Fibroblast of peridontal ligament (primary cell): ENCODE results near the gene TMEM203.

Experiments used
- DNase-seq: peaks from one replicate; pipeline ENCODE4 v3.0.0-alpha.2; 2010; ENCODE audit errors: extremely low read depth

TMEM203 gene

DNA sequence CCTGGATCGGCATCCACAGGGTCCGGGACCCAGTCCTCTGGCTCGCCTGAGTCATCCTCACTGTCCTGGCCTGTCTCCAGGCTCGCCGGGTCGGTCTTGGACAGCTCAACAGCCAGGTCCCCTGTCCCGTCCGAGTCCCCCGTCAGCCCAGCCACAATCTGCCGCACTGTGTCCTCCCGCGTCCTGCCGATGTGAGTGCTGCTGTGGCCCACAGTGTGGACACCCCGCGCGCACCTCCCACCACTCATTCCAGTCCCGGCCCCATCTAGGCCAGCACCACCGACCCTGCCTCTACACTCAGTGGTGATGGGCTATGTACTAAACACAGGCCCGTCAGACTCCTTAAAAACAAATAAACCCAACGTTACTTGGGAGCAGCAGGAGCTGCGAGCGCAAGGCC, 23.8 kb downstream of the TMEM203 start:
- no peak for DNase-seq

DNA sequence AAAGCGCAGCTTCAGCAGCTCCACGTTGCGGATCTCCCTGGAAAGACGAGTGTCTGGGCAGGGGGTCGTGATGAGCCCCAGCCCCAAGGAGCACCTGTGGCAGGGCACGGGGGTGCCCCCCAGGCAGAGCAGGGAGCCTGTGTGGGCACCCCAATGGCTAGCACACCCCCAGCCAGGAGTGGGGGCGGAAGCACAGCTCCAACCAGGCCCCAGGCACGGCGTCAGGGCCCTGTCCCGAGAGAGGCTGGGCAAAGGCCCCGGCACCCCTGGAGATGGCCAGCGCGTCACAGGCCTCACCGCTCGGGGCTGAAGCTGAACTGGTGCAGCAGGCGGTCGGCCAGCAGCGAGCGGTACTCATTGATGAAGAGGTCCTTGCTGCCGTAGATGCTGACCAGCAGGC, 25.0 kb downstream of the TMEM203 start:
- DNase-seq = no peak

DNA sequence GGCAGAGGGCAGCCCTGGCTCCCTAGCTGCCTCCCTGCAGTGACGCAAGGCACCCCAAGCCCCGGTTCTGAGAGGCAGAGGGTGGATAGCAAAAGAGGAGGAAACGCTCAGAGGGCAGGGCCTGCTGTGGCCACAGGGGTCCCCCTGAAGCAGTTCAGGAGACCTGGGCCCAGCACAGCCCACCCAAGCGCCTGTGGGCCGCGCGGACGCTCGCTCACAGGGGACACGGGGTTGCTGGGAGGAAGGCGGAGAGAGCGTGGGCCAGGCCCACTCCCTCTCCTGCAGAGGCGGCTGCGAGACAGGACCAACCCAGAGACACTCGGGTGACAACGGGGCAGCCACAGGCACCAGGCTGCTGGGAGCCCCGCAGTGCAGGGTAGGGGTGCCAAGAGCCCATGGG, 25.7 kb downstream of the TMEM203 start:
- no peak for DNase-seq

- DNase-seq = no peak
Measured at GRCh38 chr9:137178939-137179630, 26.4 kb downstream of the TMEM203 start.

DNA sequence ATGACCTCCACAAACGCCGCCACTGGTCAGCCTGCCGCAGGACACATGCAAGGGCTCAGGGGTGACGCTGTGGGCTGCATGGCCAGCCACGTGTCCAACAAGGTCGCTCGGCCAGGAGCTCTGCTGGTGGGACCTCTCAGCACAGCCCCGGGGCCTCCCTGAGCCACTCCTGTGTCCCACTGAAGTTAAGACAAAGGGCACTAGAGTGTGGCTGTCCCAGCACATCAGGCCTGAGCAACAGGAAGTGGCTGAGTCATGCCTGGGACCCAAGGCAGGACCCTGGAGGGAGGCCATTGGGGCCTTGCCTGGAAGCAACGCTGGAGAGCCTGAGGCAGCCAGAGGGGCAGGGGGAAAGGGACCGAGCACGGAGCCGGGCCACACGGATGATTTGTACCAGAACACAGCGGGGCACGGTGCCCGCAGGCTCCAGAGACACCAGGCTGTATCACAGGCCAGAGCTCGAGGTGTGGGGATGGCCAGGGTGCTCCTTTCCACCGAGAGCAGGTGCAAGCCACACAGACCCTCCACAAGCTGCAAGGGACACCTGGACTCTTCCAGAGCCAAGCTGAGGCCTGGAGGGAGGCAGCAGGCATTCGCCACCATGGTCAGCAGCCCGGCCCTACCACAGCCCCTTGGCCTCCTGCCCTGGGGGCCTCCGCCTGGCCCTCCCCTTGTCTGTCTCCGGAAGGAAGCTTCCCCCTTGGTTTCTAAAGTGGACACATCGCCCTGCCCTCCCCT, 27.1 kb downstream of the TMEM203 start:
- DNase-seq = no peak

DNA sequence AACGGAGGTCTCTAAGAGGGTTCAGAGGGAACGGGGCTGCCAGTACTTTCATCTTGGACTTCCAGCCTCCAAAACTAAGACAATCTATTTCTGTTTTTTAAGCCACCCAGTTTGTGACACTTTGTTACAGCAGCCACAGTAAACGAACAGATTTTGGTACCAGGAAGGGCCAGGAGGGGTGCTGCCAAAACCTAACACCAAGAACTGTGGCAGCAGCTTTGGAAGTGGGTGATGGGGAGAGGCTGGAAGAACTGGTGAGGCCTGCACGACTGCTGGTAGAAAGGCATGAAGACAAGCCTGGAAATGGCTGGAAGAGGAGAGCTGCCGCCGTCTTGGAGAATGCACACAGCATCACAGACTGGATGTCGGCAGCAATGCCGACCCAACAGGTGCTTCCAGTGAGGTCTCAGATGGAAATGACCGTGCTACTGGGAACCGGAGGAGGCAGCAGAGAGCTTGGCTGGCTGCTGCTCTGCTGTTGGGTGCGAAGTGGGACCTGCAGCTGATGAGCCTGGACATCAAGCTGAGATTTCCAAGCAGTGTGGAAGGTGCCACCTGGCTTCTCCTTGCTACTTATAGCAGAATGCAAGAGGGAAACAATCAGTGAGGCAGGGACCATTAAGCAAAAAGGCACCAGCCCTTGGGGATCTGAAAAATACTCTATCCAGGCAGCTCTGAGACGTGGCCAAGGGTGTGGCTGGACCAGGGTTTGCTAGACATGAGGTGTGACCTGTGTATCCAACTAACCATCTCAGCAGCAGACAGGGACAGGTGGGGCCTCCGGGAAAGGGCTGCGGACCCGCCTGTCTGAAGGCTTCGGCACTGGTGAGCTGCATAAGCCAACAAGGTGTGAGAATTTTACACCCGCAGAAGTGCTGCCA, 28.9 kb downstream of the TMEM203 start:
- no peak for DNase-seq

- no peak for DNase-seq
Measured at GRCh38 chr9:137175345-137175961, 30.0 kb downstream of the TMEM203 start.

- DNase-seq = no peak
Measured at GRCh38 chr9:137174722-137175293, 30.6 kb downstream of the TMEM203 start.

GRCh38 chr9:137173796-137174664, 31.4 kb downstream of the TMEM203 start:
- DNase-seq = no peak

- DNase-seq = no peak
Measured at GRCh38 chr9:137172901-137173795, 32.3 kb downstream of the TMEM203 start.

- DNase-seq = no peak
Measured at GRCh38 chr9:137171149-137171900, 34.1 kb downstream of the TMEM203 start.

DNA sequence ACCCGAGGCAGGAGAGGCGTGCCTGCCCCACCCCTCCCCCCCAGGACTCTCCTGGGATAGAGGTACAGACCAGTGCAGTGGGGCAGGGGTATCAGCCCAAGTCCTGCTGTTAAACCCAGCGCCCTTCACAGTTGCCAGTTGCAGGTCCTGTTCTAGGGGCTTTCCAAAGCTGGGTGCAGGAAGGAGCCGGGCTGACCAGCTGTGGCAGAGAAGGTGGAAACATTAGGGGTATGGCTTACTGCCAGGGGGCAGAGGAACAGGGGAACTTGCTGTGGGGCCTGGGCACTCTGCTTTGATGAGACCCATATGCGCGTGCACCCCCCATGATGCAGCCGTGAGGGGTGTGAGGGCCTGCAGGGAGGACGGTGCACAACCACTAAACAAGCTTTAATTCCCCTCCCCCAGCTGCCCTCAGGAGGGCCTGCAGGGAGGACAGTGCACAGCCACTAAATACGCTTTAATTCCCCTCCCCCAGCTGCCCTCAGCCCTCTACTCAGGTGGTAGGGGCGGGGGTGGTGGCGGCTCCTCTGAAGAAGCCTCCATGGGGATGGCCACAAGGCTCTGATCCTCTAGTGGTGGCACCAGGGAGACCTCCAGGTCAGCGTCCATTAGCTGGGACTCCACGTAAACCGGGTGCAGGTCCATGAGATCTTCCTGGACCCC, 34.8 kb downstream of the TMEM203 start:
- no peak for DNase-seq

- no peak for DNase-seq
Measured at GRCh38 chr9:137169896-137170358, 35.5 kb downstream of the TMEM203 start, which contains the start of gene LRRC26. Gene LRRC26 (minus strand): TSS chr9:137170051. CDS start chr9:137169943, 108 bp downstream.

DNA sequence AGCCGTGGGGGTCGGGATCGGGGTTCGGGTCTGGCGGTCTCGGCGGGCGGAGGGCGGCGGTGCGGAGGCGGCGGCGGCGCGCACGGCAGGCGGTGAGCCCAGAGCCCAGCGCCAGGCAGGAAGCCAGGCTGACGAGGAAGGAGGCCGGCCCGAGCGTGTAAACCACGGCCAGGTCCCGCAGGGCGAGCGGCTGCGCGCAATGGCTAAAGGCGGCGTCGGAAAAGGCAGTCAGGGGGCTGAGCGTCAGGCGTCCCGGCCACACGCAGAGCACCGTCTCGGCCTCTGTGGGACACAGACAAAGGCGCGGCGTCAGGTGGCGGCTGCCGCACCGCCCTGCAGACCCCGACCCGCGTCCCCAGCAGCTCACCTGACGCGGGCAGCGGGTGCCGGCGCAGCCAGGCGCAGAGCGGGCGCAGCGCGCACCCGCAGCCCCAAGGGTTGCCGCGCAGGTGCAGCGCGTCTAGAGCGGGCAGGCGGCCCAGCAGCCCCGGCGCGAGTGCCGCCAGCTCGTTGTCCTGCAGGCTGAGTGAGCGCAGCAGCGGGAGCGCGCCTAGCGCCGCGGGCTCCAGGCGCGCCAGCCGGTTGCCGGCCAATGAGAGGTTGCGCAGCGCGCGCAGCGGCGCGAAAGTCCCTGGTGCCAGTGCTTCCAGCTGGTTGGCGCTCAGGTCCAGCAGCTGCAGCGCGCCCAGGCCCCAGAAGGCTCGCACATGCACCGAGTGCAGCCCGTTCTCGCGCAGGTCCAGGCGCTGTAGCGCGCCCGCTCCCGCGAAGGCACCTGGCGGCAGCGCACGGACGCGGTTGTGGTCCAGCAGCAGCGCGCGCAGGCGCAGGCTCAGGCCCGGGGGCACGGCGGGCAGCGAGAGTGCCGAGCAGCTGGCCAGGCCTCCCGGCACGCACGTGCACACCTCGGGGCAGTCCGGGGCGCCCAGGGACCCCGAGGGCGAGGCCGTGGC, 36.3 kb downstream of the TMEM203 start:
- no peak for DNase-seq

GRCh38 chr9:137168573-137168903, 36.9 kb downstream of the TMEM203 start:
- no peak for DNase-seq

- DNase-seq = no peak
Measured at GRCh38 chr9:137167747-137168572, 37.5 kb downstream of the TMEM203 start.
